GM06990 (cell line): ENCODE results near the gene TANGO2.

Experiments
- DNase-seq: peaks from one replicate; pipeline ENCODE4 v3.0.0-alpha.2; 2011; ENCODE audit not compliant: insufficient read length; ENCODE audit errors: extremely low read depth
- H3K27me3 ChIP-seq: replicated peaks from 2 replicates; pipeline ENCODE4 v1.6.0; 2011; ENCODE audit warnings: low read length; ENCODE audit not compliant: control insufficient read depth, insufficient read depth
- H3K36me3 ChIP-seq: 2 replicates; pipeline ENCODE4 v1.5.1; 2011; ENCODE audit warnings: low read length; ENCODE audit not compliant: control insufficient read depth, insufficient read depth
- H3K4me3 ChIP-seq: replicated peaks from 2 replicates; pipeline ENCODE4 v1.5.1; 2011; ENCODE audit warnings: low read depth, mild to moderate bottlenecking, control low read depth, low read length
- TF ChIP-seq, protein P1 (sequence below): IDR thresholded peaks from 2 replicates; pipeline ENCODE4 v1.5.1; 2011; ENCODE audit warnings: low read length, control low read depth, mild to moderate bottlenecking, inconsistent platforms; ENCODE audit not compliant: insufficient read depth, poor library complexity, severe bottlenecking

Gene TANGO2

DNA sequence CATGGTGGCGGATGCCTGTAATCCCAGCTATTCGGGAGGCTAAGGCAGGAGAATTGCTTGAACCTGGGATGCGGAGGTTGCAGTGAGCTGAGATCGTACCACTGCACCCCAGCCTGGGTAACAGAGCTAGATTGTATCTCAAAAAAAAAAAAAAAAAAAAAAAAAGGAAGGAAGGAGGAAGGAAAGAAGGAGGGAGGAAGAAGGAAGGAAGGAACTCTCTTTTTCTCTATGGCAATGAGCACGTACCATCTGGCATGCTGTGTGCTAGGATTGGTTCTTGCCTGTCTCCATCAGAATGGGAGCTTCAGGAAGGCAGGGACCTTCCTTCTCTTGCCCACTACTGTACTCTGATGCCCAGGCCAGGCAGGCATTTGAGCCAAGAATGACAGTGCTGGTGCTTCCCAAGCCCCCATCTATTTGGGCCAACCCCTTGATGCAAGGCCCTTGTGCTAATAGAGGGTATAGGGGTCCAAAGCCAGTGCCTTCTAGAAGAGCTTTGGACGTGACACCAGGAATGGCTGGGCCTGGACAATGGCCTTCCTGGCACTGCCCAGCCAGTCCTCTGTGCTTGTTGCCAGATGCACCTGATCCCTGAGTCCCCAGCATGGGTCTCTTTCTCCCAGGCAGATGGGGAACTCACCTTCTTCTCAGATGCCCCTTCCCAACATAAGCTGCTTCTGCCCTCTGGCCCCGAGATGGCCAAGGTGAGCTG is 48.6 kb downstream of the TANGO2 start:
- Histone ChIP-seq H3K36me3 (no peaks in the 10 kb centered on the region; the same call in 1 of the 2 replicates), H3K4me3 (no peak overlapping the region), H3K27me3 (no peaks in the 10 kb centered on the region)
- TF ChIP-seq, protein P1, sequence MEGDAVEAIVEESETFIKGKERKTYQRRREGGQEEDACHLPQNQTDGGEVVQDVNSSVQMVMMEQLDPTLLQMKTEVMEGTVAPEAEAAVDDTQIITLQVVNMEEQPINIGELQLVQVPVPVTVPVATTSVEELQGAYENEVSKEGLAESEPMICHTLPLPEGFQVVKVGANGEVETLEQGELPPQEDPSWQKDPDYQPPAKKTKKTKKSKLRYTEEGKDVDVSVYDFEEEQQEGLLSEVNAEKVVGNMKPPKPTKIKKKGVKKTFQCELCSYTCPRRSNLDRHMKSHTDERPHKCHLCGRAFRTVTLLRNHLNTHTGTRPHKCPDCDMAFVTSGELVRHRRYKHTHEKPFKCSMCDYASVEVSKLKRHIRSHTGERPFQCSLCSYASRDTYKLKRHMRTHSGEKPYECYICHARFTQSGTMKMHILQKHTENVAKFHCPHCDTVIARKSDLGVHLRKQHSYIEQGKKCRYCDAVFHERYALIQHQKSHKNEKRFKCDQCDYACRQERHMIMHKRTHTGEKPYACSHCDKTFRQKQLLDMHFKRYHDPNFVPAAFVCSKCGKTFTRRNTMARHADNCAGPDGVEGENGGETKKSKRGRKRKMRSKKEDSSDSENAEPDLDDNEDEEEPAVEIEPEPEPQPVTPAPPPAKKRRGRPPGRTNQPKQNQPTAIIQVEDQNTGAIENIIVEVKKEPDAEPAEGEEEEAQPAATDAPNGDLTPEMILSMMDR, result no peak
- DNase-seq, result no peak

DNA sequence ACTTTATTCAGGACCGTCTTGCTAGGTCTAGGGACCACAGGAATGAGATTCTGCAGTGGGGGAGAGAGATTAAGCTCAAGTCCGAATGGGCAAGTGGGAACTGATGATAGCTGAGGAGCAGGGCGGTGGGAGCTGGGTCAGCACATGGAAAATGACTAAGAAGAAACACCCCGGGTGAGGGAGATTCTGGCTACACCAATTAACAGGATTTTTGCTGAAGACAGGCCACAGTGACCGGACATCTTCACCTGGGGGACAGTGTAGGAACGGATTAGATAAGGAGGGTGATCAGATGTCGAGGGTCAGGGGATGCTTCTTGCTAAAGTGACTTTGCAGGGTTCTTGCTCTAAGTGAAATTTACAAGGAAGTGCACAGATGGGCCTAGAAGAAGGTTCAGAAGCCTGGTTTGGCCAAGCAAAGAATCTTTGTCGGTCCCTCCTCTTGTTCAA is 50.6 kb downstream of the TANGO2 start:
- TF ChIP-seq, protein P1, result no peak
- no peak for DNase-seq

DNA sequence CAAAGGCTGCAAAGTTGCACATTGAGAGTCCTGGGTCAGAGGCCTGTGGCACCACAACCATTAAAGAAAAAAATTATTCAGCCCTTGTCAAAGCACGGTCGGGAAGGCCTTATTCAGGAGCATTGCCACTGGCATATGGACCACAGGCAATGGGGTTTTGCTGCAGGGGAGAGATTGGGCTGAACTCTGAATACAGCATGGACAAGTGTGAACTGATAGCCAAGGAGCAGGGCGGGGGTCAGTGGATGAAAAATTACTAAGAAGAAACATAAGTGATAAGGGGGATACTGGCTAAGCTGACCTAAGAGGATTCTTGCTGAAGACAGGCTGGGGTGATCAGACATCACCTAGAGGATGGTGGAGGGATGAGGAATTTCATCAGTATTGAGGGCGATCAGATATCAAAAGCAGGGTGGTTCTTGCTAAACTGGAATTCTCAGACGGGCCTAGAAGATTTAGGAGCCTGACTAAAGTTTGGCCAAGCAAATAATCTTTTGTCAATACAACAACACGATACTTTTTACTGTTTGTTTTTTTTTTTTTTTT is 55.8 kb downstream of the TANGO2 start:
- no peak for DNase-seq
- no peaks in the 10 kb centered on the region for H3K36me3 ChIP-seq
- no peaks in the 10 kb centered on the region for H3K27me3 ChIP-seq
- TF ChIP-seq, protein P1, result no peak
- H3K4me3 ChIP-seq, result no peak overlapping the region

More for the DNA sequence above, 50.6 kb downstream of the TANGO2 start:
- Histone ChIP-seq H3K4me3 (no peak overlapping the region), H3K27me3 (no peaks in the 10 kb centered on the region), H3K36me3 (no peaks in the 10 kb centered on the region)

DNA sequence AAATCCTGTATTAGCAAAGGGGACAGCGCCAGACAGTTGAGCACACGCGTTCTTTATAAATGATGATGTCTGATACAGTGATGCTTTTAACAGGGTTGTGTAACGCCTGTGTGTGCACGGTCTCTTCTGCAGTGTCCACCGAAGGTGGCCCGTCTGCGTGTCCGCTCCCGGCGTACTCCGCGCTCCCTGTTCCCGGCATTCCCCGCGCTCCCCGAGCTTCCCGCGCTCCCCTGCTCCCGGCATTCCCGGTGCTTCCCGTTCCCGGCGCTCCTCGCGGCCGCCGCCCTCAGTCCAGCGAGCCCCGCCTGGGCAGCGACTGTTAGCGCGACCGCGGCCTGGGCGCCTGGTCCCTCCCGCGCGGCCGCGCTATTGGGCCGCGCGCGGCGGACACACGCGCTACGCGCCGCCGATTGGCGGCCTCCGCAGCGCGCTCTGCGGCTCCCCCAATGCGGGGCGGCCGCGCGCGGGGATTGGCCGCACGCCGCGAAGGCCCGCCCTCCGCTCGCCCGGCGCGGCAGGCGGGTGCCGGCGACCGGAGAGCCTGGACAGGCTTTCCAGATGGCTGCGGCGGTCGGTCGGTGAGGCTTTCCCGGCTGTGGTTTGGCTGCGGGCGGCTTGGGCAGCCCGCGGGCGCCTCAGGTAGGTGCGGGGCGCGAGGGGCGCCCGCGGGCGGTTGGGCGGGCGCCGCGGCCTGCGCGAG is 59.0 kb downstream of the TANGO2 start, which contains the start of gene DGCR8:
Gene DGCR8 (plus strand): TSS at position 497 of the 700 bp plus-strand sequence. CDS start 5,723 bp downstream, outside the sequence.
- no peaks in the 10 kb centered on the region for H3K27me3 ChIP-seq
- DNase-seq, result peak; percentile 93
- peak within 1 kb of the TSS; percentile 94 for H3K4me3 ChIP-seq
- H3K36me3 ChIP-seq, result peaks cover 1% of the 10 kb centered on the region; the same call in 1 of the 2 replicates
- TF ChIP-seq, protein P1, result no peak

DNA sequence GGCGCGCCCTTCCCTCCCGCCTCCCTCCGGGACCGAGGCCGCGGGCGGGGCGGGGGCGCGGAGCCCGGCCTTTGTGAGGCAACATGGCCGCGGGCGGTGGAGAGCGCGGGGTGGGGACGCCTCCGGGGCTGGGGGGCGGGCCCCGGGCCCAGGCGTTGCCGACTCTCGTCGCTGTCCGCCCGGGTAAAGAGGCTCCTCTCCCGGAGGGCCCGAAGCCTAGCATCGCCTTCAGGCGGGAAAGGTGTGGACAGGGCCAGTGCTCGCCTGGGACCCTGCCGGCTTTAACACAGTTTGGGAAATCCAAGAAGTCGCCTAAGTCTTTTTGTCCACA is 59.5 kb downstream of the TANGO2 start:
- H3K27me3 ChIP-seq, result no peaks in the 10 kb centered on the region
- peak overlapping the region; percentile 94 for H3K4me3 ChIP-seq
- peak; percentile 81 for DNase-seq
- TF ChIP-seq, protein P1, result no peak
- peaks cover 1% of the 10 kb centered on the region; the same call in 1 of the 2 replicates for H3K36me3 ChIP-seq
